ENCODE data around the gene FOXJ3. TPM values are rescaled to one million over a fixed set of nuclear protein-coding genes. Genes with fewer than 3 reads are reported as not detected.
A peak's percentile ranks its signal among the peaks of the same experiment; 100 is the strongest.

FOXJ3 gene
- total and polyA plus RNA-seq, 2 of the 13 experiments (the other 11 are each of a cell fraction or from before 2014, with no cell fraction given), result 16.6 to 48.5 TPM

GRCh38 chr1:42282024-42282579, 52.9 kb downstream of the FOXJ3 start:
- Histone ChIP-seq H4K20me1 (ENCODE audit: insufficient read depth, low read length) (peaks cover 28% of the 10 kb centered on the region), H3K4me3 (replicated peaks in 1 of 3; ENCODE audit: insufficient read depth in 1 of 3, low read depth in 2 of 3, low read length in 3 of 3) (no peak overlapping the region), H3K9ac (ENCODE audit: insufficient read depth, low read depth, low read length) (no peak overlapping the region), H3K27me3 (ENCODE audit: control insufficient read depth in 1 of 2, insufficient read depth in 2 of 2, low read length in 2 of 2) (no peaks in the 10 kb centered on the region), H3K9me3 (ENCODE audit: low read length) (no peaks in the 10 kb centered on the region), H2AFZ (ENCODE audit: low read length) (no peak overlapping the region), H3K4me1 (ENCODE audit: insufficient read depth, low read length) (no peaks in the 10 kb centered on the region), H3K36me3 (replicated peaks in 1 of 2; ENCODE audit: control insufficient read depth in 1 of 2, insufficient read depth in 2 of 2, low read length in 2 of 2) (peaks cover 2 to 5% of the 10 kb centered on the region in 2 experiments; a peak in 3 of 5 replicates), H3K27ac (ENCODE audit: extremely low read length, insufficient read depth, low read length) (no peak overlapping the region), H3K4me2 (ENCODE audit: low read depth, low read length) (no peak overlapping the region), H3K79me2 (ENCODE audit: insufficient read depth, low read length) (peaks cover 35% of the 10 kb centered on the region)
- in situ Hi-C loops (cut with HindIII; ENCODE audit: extremely low pct_ligation_motif_present, low pct_unique_long_range_greater_than_20kb) (no loop called here), intact Hi-C loops (cut with micrococcal nuclease; ENCODE audit: unreplicated experiment) (no loop called here)
- WGBS (ENCODE audit: low lambda C conversion rate), result 98% methylated on average over 2 of the region's 2 CpGs
- no peak for ATAC-seq
- peak; percentile 3 for DNase-seq (ENCODE audit: low spot score)
- FAIRE-seq, result no peak
- no TSS peak for BruUV-seq (replicated peaks)
- ChIA-PET POLR2A (no interaction called here), CTCF (ENCODE audit: low intra/inter-chr PET ratio, low total read pairs) (no interaction called here)
- no peak for TF ChIP-seq ATF1 (CRISPR knock-in tag; IDR thresholded peaks at IDR 0.05)
- TF ChIP-seq ZNF260 (CRISPR knock-in tag; IDR thresholded peaks at IDR 0.05; ENCODE audit: borderline replicate concordance, low read depth), result no peak
- TF ChIP-seq SATB2 (CRISPR knock-in tag; IDR thresholded peaks at IDR 0.05), result no peak
- no peak for TF ChIP-seq RELA (CRISPR knock-in tag; IDR thresholded peaks at IDR 0.05)
- TF ChIP-seq CREM (IDR thresholded peaks at IDR 0.05), result no peak
- TF ChIP-seq CREM (CRISPR knock-in tag; IDR thresholded peaks at IDR 0.05), result no peak
- TF ChIP-seq ZNF17 (CRISPR knock-in tag; IDR thresholded peaks at IDR 0.05), result no peak
- TF ChIP-seq ZNF644 (CRISPR knock-in tag; IDR thresholded peaks at IDR 0.05; ENCODE audit: low read depth), result no peak
- TF ChIP-seq SP140L (CRISPR knock-in tag; IDR thresholded peaks at IDR 0.05; ENCODE audit: borderline replicate concordance), result no peak
- no peak for TF ChIP-seq ARHGAP35 (CRISPR knock-in tag; IDR thresholded peaks at IDR 0.05; ENCODE audit: borderline replicate concordance)
- TF ChIP-seq NFYC (CRISPR knock-in tag; IDR thresholded peaks at IDR 0.05), result no peak
- TF ChIP-seq, protein P1, sequence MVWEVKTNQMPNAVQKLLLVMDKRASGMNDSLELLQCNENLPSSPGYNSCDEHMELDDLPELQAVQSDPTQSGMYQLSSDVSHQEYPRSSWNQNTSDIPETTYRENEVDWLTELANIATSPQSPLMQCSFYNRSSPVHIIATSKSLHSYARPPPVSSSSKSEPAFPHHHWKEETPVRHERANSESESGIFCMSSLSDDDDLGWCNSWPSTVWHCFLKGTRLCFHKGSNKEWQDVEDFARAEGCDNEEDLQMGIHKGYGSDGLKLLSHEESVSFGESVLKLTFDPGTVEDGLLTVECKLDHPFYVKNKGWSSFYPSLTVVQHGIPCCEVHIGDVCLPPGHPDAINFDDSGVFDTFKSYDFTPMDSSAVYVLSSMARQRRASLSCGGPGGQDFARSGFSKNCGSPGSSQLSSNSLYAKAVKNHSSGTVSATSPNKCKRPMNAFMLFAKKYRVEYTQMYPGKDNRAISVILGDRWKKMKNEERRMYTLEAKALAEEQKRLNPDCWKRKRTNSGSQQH (CRISPR knock-in tag; IDR thresholded peaks at IDR 0.05; ENCODE audit: low read depth), result no peak
